ENCODE results near the gene JAG1.

The JAG1 gene

GRCh38 chr20:10640897-10641296 lies 32.9 kb downstream of the JAG1 start:
- no peak overlapping the region for H3K4me3 ChIP-seq (replicated peaks; ENCODE audit: low read depth, low read length)
- DNase-seq (ENCODE audit: extremely low read depth, low read depth) = no peak
- TF ChIP-seq CTCF (IDR thresholded peaks at IDR 0.05; ENCODE audit: low read depth, low read length, missing control alignments) = no peak

- no peak for TF ChIP-seq CTCF (IDR thresholded peaks at IDR 0.05; ENCODE audit: low read depth, low read length, missing control alignments)
- H3K4me3 ChIP-seq (replicated peaks; ENCODE audit: low read depth, low read length) = no peak overlapping the region
- DNase-seq (ENCODE audit: extremely low read depth, low read depth) = no peak
These were observed 33.9 kb downstream of the JAG1 start for GRCh38 chr20:10639737-10640556.

GRCh38 chr20:10639077-10639736 lies 34.6 kb downstream of the JAG1 start:
- no peak overlapping the region for H3K4me3 ChIP-seq (replicated peaks; ENCODE audit: low read depth, low read length)
- TF ChIP-seq CTCF (IDR thresholded peaks at IDR 0.05; ENCODE audit: low read depth, low read length, missing control alignments) = no peak
- DNase-seq (ENCODE audit: extremely low read depth, low read depth) = no peak

GRCh38 chr20:10637563-10637962 lies 36.2 kb downstream of the JAG1 start:
- H3K4me3 ChIP-seq (replicated peaks; ENCODE audit: low read depth, low read length) = no peak overlapping the region

GRCh38 chr20:10637031-10637559 lies 36.7 kb downstream of the JAG1 start:
- TF ChIP-seq CTCF (IDR thresholded peaks at IDR 0.05; ENCODE audit: low read depth, low read length, missing control alignments) = no peak
- H3K4me3 ChIP-seq (replicated peaks; ENCODE audit: low read depth, low read length) = no peak overlapping the region

More at GRCh38 chr20:10637563-10637962, 36.2 kb downstream of the JAG1 start:
- DNase-seq (ENCODE audit: extremely low read depth, low read depth) = no peak
- no peak for TF ChIP-seq CTCF (IDR thresholded peaks at IDR 0.05; ENCODE audit: low read depth, low read length, missing control alignments)

GRCh38 chr20:10636326-10636818 lies 37.4 kb downstream of the JAG1 start:
- no peak for DNase-seq (ENCODE audit: extremely low read depth, low read depth)
- no peak for TF ChIP-seq CTCF (IDR thresholded peaks at IDR 0.05; ENCODE audit: low read depth, low read length, missing control alignments)
- H3K4me3 ChIP-seq (replicated peaks; ENCODE audit: low read depth, low read length) = no peak overlapping the region

More at GRCh38 chr20:10637031-10637559, 36.7 kb downstream of the JAG1 start:
- DNase-seq (ENCODE audit: extremely low read depth, low read depth) = no peak
